ENCODE data around the gene AJAP1.

Gene AJAP1

GRCh38 chr1:4797016-4797410, 142.6 kb downstream of the AJAP1 start:
- TF ChIP-seq OSR1 (CRISPR knock-in tag; IDR thresholded peaks at IDR 0.05) = no peak
- no peak for TF ChIP-seq ESRRG (CRISPR knock-in tag; IDR thresholded peaks at IDR 0.05)
- TF ChIP-seq, protein P1, sequence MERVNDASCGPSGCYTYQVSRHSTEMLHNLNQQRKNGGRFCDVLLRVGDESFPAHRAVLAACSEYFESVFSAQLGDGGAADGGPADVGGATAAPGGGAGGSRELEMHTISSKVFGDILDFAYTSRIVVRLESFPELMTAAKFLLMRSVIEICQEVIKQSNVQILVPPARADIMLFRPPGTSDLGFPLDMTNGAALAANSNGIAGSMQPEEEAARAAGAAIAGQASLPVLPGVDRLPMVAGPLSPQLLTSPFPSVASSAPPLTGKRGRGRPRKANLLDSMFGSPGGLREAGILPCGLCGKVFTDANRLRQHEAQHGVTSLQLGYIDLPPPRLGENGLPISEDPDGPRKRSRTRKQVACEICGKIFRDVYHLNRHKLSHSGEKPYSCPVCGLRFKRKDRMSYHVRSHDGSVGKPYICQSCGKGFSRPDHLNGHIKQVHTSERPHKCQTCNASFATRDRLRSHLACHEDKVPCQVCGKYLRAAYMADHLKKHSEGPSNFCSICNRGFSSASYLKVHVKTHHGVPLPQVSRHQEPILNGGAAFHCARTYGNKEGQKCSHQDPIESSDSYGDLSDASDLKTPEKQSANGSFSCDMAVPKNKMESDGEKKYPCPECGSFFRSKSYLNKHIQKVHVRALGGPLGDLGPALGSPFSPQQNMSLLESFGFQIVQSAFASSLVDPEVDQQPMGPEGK (CRISPR knock-in tag; IDR thresholded peaks at IDR 0.05; ENCODE audit: borderline replicate concordance) = no peak
- TF ChIP-seq CSDC2 (CRISPR knock-in tag; IDR thresholded peaks at IDR 0.05) = no peak
- TF ChIP-seq, protein P2, sequence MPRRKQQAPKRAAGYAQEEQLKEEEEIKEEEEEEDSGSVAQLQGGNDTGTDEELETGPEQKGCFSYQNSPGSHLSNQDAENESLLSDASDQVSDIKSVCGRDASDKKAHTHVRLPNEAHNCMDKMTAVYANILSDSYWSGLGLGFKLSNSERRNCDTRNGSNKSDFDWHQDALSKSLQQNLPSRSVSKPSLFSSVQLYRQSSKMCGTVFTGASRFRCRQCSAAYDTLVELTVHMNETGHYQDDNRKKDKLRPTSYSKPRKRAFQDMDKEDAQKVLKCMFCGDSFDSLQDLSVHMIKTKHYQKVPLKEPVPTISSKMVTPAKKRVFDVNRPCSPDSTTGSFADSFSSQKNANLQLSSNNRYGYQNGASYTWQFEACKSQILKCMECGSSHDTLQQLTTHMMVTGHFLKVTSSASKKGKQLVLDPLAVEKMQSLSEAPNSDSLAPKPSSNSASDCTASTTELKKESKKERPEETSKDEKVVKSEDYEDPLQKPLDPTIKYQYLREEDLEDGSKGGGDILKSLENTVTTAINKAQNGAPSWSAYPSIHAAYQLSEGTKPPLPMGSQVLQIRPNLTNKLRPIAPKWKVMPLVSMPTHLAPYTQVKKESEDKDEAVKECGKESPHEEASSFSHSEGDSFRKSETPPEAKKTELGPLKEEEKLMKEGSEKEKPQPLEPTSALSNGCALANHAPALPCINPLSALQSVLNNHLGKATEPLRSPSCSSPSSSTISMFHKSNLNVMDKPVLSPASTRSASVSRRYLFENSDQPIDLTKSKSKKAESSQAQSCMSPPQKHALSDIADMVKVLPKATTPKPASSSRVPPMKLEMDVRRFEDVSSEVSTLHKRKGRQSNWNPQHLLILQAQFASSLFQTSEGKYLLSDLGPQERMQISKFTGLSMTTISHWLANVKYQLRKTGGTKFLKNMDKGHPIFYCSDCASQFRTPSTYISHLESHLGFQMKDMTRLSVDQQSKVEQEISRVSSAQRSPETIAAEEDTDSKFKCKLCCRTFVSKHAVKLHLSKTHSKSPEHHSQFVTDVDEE (CRISPR knock-in tag; IDR thresholded peaks at IDR 0.05) = no peak
- TF ChIP-seq ARNTL (CRISPR knock-in tag; IDR thresholded peaks at IDR 0.05; ENCODE audit: borderline replicate concordance, low read depth) = no peak
- TF ChIP-seq ZNF8 (CRISPR knock-in tag; IDR thresholded peaks at IDR 0.05) = no peak
- TF ChIP-seq GLIS3 (CRISPR knock-in tag; IDR thresholded peaks at IDR 0.05) = no peak
- no peak for TF ChIP-seq SNAI2 (CRISPR knock-in tag; IDR thresholded peaks at IDR 0.05)
- TF ChIP-seq CREB5 (CRISPR knock-in tag; IDR thresholded peaks at IDR 0.05; ENCODE audit: low read depth) = no peak
- TF ChIP-seq, protein P3, sequence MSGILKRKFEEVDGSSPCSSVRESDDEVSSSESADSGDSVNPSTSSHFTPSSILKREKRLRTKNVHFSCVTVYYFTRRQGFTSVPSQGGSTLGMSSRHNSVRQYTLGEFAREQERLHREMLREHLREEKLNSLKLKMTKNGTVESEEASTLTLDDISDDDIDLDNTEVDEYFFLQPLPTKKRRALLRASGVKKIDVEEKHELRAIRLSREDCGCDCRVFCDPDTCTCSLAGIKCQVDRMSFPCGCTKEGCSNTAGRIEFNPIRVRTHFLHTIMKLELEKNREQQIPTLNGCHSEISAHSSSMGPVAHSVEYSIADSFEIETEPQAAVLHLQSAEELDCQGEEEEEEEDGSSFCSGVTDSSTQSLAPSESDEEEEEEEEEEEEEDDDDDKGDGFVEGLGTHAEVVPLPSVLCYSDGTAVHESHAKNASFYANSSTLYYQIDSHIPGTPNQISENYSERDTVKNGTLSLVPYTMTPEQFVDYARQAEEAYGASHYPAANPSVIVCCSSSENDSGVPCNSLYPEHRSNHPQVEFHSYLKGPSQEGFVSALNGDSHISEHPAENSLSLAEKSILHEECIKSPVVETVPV (CRISPR knock-in tag; IDR thresholded peaks at IDR 0.05) = no peak
- no peak for TF ChIP-seq ISL1 (CRISPR knock-in tag; IDR thresholded peaks at IDR 0.05)
- no peak for TF ChIP-seq ZNF70 (CRISPR knock-in tag; IDR thresholded peaks at IDR 0.05)
- TF ChIP-seq PPARA (CRISPR knock-in tag; IDR thresholded peaks at IDR 0.05; ENCODE audit: borderline replicate concordance) = no peak
- TF ChIP-seq POU6F1 (CRISPR knock-in tag; IDR thresholded peaks at IDR 0.05; ENCODE audit: borderline replicate concordance, low read depth) = no peak
- no peak for TF ChIP-seq RARB (CRISPR knock-in tag; IDR thresholded peaks at IDR 0.05)
- TF ChIP-seq BACH2 (CRISPR knock-in tag; IDR thresholded peaks at IDR 0.05; ENCODE audit: borderline replicate concordance) = no peak
- TF ChIP-seq ZFP30 (CRISPR knock-in tag; IDR thresholded peaks at IDR 0.05) = no peak
- no peak for TF ChIP-seq ZC3H10 (CRISPR knock-in tag; IDR thresholded peaks at IDR 0.05)
- no peak for TF ChIP-seq ZFP3 (CRISPR knock-in tag; IDR thresholded peaks at IDR 0.05)
- no peak for ATAC-seq

- ATAC-seq = no peak
- TF ChIP-seq TOX (CRISPR knock-in tag; IDR thresholded peaks at IDR 0.05; ENCODE audit: borderline replicate concordance) (no peak), ZNF8 (CRISPR knock-in tag; IDR thresholded peaks at IDR 0.05) (no peak), POU6F1 (CRISPR knock-in tag; IDR thresholded peaks at IDR 0.05; ENCODE audit: borderline replicate concordance, low read depth) (no peak), TCF4 (CRISPR knock-in tag; IDR thresholded peaks at IDR 0.05; ENCODE audit: borderline replicate concordance) (no peak), ZNF70 (CRISPR knock-in tag; IDR thresholded peaks at IDR 0.05) (no peak), PPARA (CRISPR knock-in tag; IDR thresholded peaks at IDR 0.05; ENCODE audit: borderline replicate concordance) (no peak), ESRRG (CRISPR knock-in tag; IDR thresholded peaks at IDR 0.05) (no peak), CSDC2 (CRISPR knock-in tag; IDR thresholded peaks at IDR 0.05) (no peak), SNAI2 (CRISPR knock-in tag; IDR thresholded peaks at IDR 0.05) (no peak), ISL1 (CRISPR knock-in tag; IDR thresholded peaks at IDR 0.05) (no peak), ZFP3 (CRISPR knock-in tag; IDR thresholded peaks at IDR 0.05) (no peak), BACH2 (CRISPR knock-in tag; IDR thresholded peaks at IDR 0.05; ENCODE audit: borderline replicate concordance) (no peak), OSR1 (CRISPR knock-in tag; IDR thresholded peaks at IDR 0.05) (no peak)
- TF ChIP-seq, protein P1 (CRISPR knock-in tag; IDR thresholded peaks at IDR 0.05; ENCODE audit: borderline replicate concordance) = no peak
- TF ChIP-seq, protein P2 (CRISPR knock-in tag; IDR thresholded peaks at IDR 0.05) = no peak
These were observed 143.0 kb downstream of the AJAP1 start for GRCh38 chr1:4797429-4797828.
